OCI-LY7 (cell line): ENCODE data around the gene NEK4. TPM values are rescaled to one million over a fixed set of nuclear protein-coding genes. Genes with fewer than 3 reads are reported as not detected.
"Not testable (repeated sequence)": the region's sequence is repeated elsewhere in the genome, so short reads cannot be mapped to it uniquely, and the experiment has no call there.

Experiments used
- BruUV-seq: library from RNA; stranded (reverse); fragments of 400-500 nt; replicated peaks from 2 replicates; lab custom pipeline; 2021; lab: Mats Ljungman, UMichigan
- CTCF ChIA-PET: fragments of 300-600 bp; sonication (Branson Sonifier 250); formaldehyde crosslinking; loops from one replicate; lab custom pipeline; 2022; ENCODE audit warnings: antibody characterized with exemption; ENCODE audit not compliant: unreplicated experiment; lab: Charles Lee
- POLR2A ChIA-PET: fragments of 300-600 bp; sonication (Branson Sonifier 250); formaldehyde crosslinking; loops from one replicate; lab custom pipeline; 2022; ENCODE audit warnings: antibody characterized with exemption; lab: Charles Lee
- DNase-seq: peaks from one replicate; pipeline ENCODE4 v3.0.0-alpha.2; 2015; ENCODE audit warnings: low spot score
- H2AFZ ChIP-seq: fragments of 200-600 bp; sonication (generic), shearing (Covaris generic); 2 replicates; pipeline ENCODE4 v1.6.1; 2014; ENCODE audit warnings: mild to moderate bottlenecking, antibody characterized with exemption, low read length, moderate library complexity
- H3K27ac ChIP-seq: fragments of 200-600 bp; sonication (generic); 2 replicates; pipeline ENCODE4 v1.5.1; 2014; ENCODE audit warnings: mixed run types, low read depth, mild to moderate bottlenecking, moderate library complexity, low read length, inconsistent platforms; ENCODE audit not compliant: poor library complexity, severe bottlenecking
- H3K36me3 ChIP-seq: fragments of 200-600 bp; sonication (generic); 2 replicates; pipeline ENCODE4 v1.6.1; 2014; ENCODE audit warnings: mild to moderate bottlenecking, antibody characterized with exemption, low read length, moderate library complexity, mixed read lengths; ENCODE audit not compliant: insufficient read depth
- H3K4me1 ChIP-seq: fragments of 200-600 bp; sonication (generic); 2 replicates; pipeline ENCODE4 v1.5.1; 2014; ENCODE audit warnings: mild to moderate bottlenecking, low read length; ENCODE audit not compliant: insufficient read depth, poor library complexity, severe bottlenecking
- H3K4me2 ChIP-seq: fragments of 200-600 bp; sonication (generic); 2 replicates; pipeline ENCODE4 v1.6.1; 2014; ENCODE audit warnings: mild to moderate bottlenecking, low read length
- H3K4me3 ChIP-seq: fragments of 200-600 bp; sonication (generic); 2 replicates; pipeline ENCODE4 v1.5.1; 2014; ENCODE audit warnings: mild to moderate bottlenecking, low read depth, low read length; ENCODE audit not compliant: poor library complexity, severe bottlenecking
- H3K79me2 ChIP-seq: fragments of 200-600 bp; sonication (generic); 2 replicates; pipeline ENCODE4 v1.6.1; 2016; ENCODE audit warnings: low read depth, mild to moderate bottlenecking, low read length, moderate library complexity, mixed read lengths; ENCODE audit not compliant: insufficient read depth
- H3K9me2 ChIP-seq: fragments of 200-600 bp; sonication (generic); 2 replicates; pipeline ENCODE4 v1.6.1; 2016; ENCODE audit warnings: mild to moderate bottlenecking, low read length, mixed read lengths; ENCODE audit not compliant: insufficient read depth
- H3K9me3 ChIP-seq: fragments of 200-600 bp; sonication (generic); 2 replicates; pipeline ENCODE4 v1.6.1; 2014; ENCODE audit warnings: mild to moderate bottlenecking, mixed run types, low read length, mixed read lengths
- H4K20me1 ChIP-seq: fragments of 200-600 bp; sonication (generic); 2 replicates; pipeline ENCODE4 v1.6.1; 2014; ENCODE audit warnings: mild to moderate bottlenecking, antibody characterized with exemption, low read length, moderate library complexity, mixed read lengths; ENCODE audit not compliant: insufficient read depth
- EZH2phosphoT487 ChIP-seq: fragments of 200-600 bp; sonication (generic); IDR thresholded peaks from 2 replicates; pipeline ENCODE4 v1.6.1; 2018; ENCODE audit warnings: low read depth, borderline replicate concordance, mild to moderate bottlenecking, mixed run types, antibody characterized with exemption, low read length, moderate library complexity, mixed read lengths
- intact Hi-C: fragments of 100-400 bp; cut with micrococcal nuclease; formaldehyde crosslinking; loops from one replicate; pipeline ENCODE4 v1.10.0; 2022; ENCODE audit not compliant: unreplicated experiment
- total RNA-seq, 2 experiments: library from RNA; depleted of rRNA in 1 of 2; stranded (reverse); fragments of >200 nt in 1 of 2; shearing (Covaris generic) in 1 of 2; gene quantifications; 2 replicates each; pipeline ENCODE4 v1.2.3, GENCODE V29; 2014 to 2022
- TF ChIP-seq, protein P1 (sequence below): fragments of 200-600 bp; sonication (generic); conservative IDR thresholded peaks from 2 replicates; pipeline ENCODE4 v1.5.1; 2014; ENCODE audit warnings: mild to moderate bottlenecking, antibody characterized with exemption, low read length, moderate library complexity, mixed read lengths

NEK4 gene
- total RNA-seq, 2 experiments from 2014 or later, result 27.5 to 38.6 TPM

DNA sequence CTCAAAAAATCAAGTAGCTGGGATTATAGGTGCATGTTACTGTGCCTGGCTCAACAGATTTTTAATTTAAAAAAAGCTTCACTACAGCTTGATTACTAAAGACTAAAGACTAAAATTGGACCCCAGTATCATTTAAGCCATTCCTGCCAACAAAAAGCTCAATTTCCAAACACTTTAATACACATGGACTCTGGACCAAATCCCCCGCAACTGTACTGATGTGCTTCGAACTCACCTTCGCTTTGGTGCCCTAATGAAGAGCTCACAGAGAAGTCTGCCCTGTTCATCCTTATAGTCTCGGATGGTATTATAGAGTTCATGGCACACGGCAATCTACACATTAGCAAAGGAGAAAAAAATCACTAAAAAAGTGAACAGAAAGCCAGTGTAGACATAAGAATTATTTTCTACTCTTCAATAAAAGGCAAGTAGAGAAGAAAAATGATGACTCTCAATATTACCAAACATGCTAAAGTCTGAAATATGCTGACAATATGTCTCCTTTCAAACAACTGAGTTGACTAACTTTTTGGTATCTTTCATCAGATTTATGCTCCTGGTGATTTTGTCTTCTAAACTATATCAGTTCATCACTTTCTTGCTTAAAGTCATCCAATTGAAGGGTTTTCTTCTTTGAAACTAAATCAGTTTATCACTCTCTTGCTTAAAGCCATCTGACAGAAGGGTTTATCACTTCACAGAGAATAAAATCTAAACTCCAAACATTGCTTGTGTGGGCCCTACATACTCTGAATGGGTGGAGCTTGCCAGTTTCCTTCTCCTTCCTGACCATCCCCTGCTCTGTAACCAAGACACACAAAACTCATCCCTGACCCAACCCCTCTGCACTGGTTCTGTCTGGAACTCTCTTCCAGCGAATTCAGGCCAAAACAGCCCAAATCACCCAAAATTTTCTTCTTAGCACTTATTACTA lies 92.2 kb downstream of the NEK4 start:
- Histone ChIP-seq H3K79me2 (peaks cover 41% of the 10 kb centered on the region), H3K27ac (no peak overlapping the region), H3K4me3 (no peak overlapping the region), H3K9me3 (no peaks in the 10 kb centered on the region), H3K4me1 (peaks cover 10% of the 10 kb centered on the region), H3K9me2 (no peaks in the 10 kb centered on the region), H4K20me1 (peaks cover 15% of the 10 kb centered on the region; the same call in 1 of the 2 replicates), H3K4me2 (no peak overlapping the region), H2AFZ (no peak overlapping the region), H3K36me3 (peaks cover 80% of the 10 kb centered on the region)
- ChIA-PET CTCF (no interaction called here), POLR2A (interaction anchor here (0.5 to 1.2 kb wide), 3 partner anchors 8 to 308 kb away, joined by 3 read pairs; partner anchors contain the start of genes GLT8D1 and SPCS1)
- no TSS peak for BruUV-seq
- no peak for TF ChIP-seq EZH2phosphoT487
- TF ChIP-seq, protein P1, sequence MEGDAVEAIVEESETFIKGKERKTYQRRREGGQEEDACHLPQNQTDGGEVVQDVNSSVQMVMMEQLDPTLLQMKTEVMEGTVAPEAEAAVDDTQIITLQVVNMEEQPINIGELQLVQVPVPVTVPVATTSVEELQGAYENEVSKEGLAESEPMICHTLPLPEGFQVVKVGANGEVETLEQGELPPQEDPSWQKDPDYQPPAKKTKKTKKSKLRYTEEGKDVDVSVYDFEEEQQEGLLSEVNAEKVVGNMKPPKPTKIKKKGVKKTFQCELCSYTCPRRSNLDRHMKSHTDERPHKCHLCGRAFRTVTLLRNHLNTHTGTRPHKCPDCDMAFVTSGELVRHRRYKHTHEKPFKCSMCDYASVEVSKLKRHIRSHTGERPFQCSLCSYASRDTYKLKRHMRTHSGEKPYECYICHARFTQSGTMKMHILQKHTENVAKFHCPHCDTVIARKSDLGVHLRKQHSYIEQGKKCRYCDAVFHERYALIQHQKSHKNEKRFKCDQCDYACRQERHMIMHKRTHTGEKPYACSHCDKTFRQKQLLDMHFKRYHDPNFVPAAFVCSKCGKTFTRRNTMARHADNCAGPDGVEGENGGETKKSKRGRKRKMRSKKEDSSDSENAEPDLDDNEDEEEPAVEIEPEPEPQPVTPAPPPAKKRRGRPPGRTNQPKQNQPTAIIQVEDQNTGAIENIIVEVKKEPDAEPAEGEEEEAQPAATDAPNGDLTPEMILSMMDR, result no peak
- intact Hi-C loops, result no loop called here
- no peak for DNase-seq

DNA sequence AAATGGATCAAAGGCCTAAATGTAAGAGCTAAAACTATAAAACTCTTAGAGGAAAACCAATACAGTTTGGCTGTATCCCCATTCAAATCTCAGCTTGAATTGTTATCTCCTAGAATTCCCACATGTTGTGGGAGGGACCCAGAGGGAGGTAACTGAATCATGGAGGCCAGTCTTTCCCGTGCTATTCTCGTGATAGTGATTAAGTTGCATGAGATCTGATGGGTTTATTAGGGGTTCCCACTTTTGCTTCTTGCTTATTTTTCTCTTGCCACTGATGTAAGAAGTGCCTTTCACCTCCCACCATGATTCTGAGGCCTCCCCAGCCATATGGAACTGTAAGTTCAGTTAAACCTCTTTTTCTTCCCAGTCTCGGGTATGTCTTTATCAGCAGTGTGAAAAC lies 94.5 kb downstream of the NEK4 start:
- H3K9me3 ChIP-seq, H2AFZ ChIP-seq, H4K20me1 ChIP-seq, DNase-seq, H3K4me3 ChIP-seq, CTCF ChIA-PET, H3K9me2 ChIP-seq, H3K4me2 ChIP-seq, intact Hi-C loops, POLR2A ChIA-PET, BruUV-seq, H3K27ac ChIP-seq, H3K4me1 ChIP-seq: not testable (repeated sequence)
- H3K36me3 ChIP-seq, result peaks cover 87% of the 10 kb centered on the region
- peaks cover 20% of the 10 kb centered on the region for H3K79me2 ChIP-seq

DNA sequence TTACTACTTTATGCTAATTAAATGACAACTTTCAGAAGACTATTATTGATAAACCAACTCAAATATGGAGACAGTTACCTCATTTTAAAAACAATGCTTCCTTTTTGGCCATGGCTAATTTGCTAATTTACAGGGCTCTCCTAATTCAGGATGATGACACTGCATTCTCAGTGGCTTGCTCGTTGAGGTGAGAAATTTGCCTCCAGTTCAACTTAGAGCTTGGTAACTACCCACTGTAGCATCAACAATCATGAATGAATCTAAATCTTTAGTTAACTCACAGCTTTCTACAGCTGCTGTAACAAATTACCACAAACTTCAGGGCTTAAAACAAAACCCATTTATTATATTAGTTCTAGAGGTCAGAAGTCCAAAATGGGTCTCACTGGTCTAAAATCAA lies 99.1 kb downstream of the NEK4 start:
- Histone ChIP-seq H3K36me3 (peaks cover 84% of the 10 kb centered on the region), H3K79me2 (peaks cover 19% of the 10 kb centered on the region; the same call in 1 of the 2 replicates), H3K4me2 (no peak overlapping the region), H4K20me1 (0 out of 2 replicates have a peak, but pooled peaks cover 6% of the 10 kb centered on the region), H3K9me2 (no peaks in the 10 kb centered on the region), H3K27ac (no peak overlapping the region), H3K4me1 (no peaks in the 10 kb centered on the region), H3K9me3 (no peaks in the 10 kb centered on the region), H3K4me3 (no peak overlapping the region), H2AFZ (no peak overlapping the region)
- POLR2A ChIA-PET, result no interaction called here
- TF ChIP-seq, protein P1, result no peak
- no peak for TF ChIP-seq EZH2phosphoT487
- DNase-seq, result no peak
- intact Hi-C loops, result no loop called here
- CTCF ChIA-PET, result no interaction called here
- BruUV-seq, result no TSS peak
